ENCODE data around the gene BCAP31. TPM values are rescaled to one million over a fixed set of nuclear protein-coding genes. Genes with fewer than 3 reads are reported as not detected.

The BCAP31 gene
- total RNA-seq, 2 experiments from 2014 or later, result 97.6 to 102 TPM

Other genes with a start within 250 kb of the BCAP31 start
- not detected for gene BGN, start 229.4 kb downstream of the BCAP31 start, total RNA-seq
- gene ATP2B3, start 206.7 kb downstream of the BCAP31 start, total RNA-seq, result not detected
- 10 to 100 TPM; 18.5 to 21.3 TPM for gene CCNQ, start 125.2 kb downstream of the BCAP31 start, total RNA-seq
- gene DUSP9, start 77.2 kb downstream of the BCAP31 start, total RNA-seq, result under 1 TPM in 1 of 2 experiments, not detected in 1; 0.14 TPM
- 1 to 10 TPM in 1 of 2 experiments, under 1 TPM in 1; 0.70 to 1.1 TPM for gene PNCK, start 50.6 kb downstream of the BCAP31 start, total RNA-seq
- 1 to 10 TPM; 2.5 to 2.7 TPM for gene SLC6A8, start 36.5 kb downstream of the BCAP31 start, total RNA-seq
- gene ABCD1, start 469 bp upstream of the BCAP31 start, total RNA-seq, result 1 to 10 TPM; 3.9 to 4.4 TPM
- 1 to 10 TPM; 7.7 to 8.2 TPM for gene PLXNB3, start 39.9 kb upstream of the BCAP31 start, total RNA-seq
- gene SRPK3, start 56.7 kb upstream of the BCAP31 start, total RNA-seq, result under 1 TPM in 1 of 2 experiments, not detected in 1; 0.09 TPM
- 10 to 100 TPM; 54.3 to 56.9 TPM for gene IDH3G, start 70.0 kb upstream of the BCAP31 start, total RNA-seq
- 100 to 1,000 TPM; 152 to 153 TPM for gene SSR4, start 70.3 kb upstream of the BCAP31 start, total RNA-seq
- gene PDZD4, start 106.2 kb upstream of the BCAP31 start, total RNA-seq, result 1 to 10 TPM; 1.4 to 2.6 TPM
- 1 to 10 TPM; 2.1 to 2.2 TPM for gene L1CAM, start 161.8 kb upstream of the BCAP31 start, total RNA-seq
- gene AVPR2, start 180.3 kb upstream of the BCAP31 start, total RNA-seq, result not detected
- 100 to 1,000 TPM; 128 to 130 TPM for gene ARHGAP4, start 201.9 kb upstream of the BCAP31 start, total RNA-seq
- gene NAA10, start 210.7 kb upstream of the BCAP31 start, total RNA-seq, result 100 to 1,000 TPM; 123 to 136 TPM
- gene RENBP, start 220.3 kb upstream of the BCAP31 start, total RNA-seq, result 10 to 100 TPM; 14.3 to 15.8 TPM
- 100 to 1,000 TPM; 115 to 116 TPM for gene HCFC1, start 247.4 kb upstream of the BCAP31 start, total RNA-seq
- 1 to 10 TPM; 4.4 to 4.5 TPM for gene TMEM187, start 248.4 kb upstream of the BCAP31 start, total RNA-seq